H9 (cell line): ENCODE measurements around the gene APOBEC3A. TPM values are rescaled to one million over a fixed set of nuclear protein-coding genes. Genes with fewer than 3 reads are reported as not detected.

Experiments
- DNase-seq: peaks from one replicate; pipeline ENCODE4 v3.0.0-alpha.2; 2017
- H2AFZ ChIP-seq: one replicate; pipeline ENCODE4 v1.6.1; 2013; ENCODE audit warnings: mild to moderate bottlenecking, low read length, control low read depth, moderate library complexity
- H2AK5ac ChIP-seq: 2 replicates; pipeline ENCODE4 v1.6.1; 2013; ENCODE audit warnings: low read length, control low read depth, mixed read lengths; ENCODE audit not compliant: insufficient read length
- H2BK120ac ChIP-seq: one replicate; pipeline ENCODE4 v1.6.1; 2013; ENCODE audit warnings: low read depth, mild to moderate bottlenecking, low read length, control low read depth, inconsistent platforms; ENCODE audit not compliant: poor library complexity, severe bottlenecking
- H2BK12ac ChIP-seq: 2 replicates; pipeline ENCODE4 v1.6.1; 2013; ENCODE audit warnings: low read length, control low read depth, mixed read lengths, low read depth; ENCODE audit not compliant: insufficient read length
- H2BK15ac ChIP-seq: 2 replicates; pipeline ENCODE4 v1.6.1; 2013; ENCODE audit warnings: low read depth, low read length, control low read depth
- H2BK20ac ChIP-seq: one replicate; pipeline ENCODE4 v1.6.1; 2013; ENCODE audit warnings: low read depth, mild to moderate bottlenecking, low read length, control low read depth, inconsistent platforms; ENCODE audit not compliant: poor library complexity, severe bottlenecking
- H2BK5ac ChIP-seq: 2 replicates; pipeline ENCODE4 v1.6.1; 2013; ENCODE audit warnings: low read length, control low read depth, mixed read lengths; ENCODE audit not compliant: insufficient read length
- H3K14ac ChIP-seq: 2 replicates; pipeline ENCODE4 v1.6.1; 2013; ENCODE audit warnings: low read length, control low read depth; ENCODE audit not compliant: insufficient read depth
- H3K18ac ChIP-seq: 2 replicates; pipeline ENCODE4 v1.6.1; 2013; ENCODE audit warnings: low read depth, mild to moderate bottlenecking, mixed read lengths, low read length, control low read depth; ENCODE audit not compliant: insufficient read length
- H3K23ac ChIP-seq: 2 replicates; pipeline ENCODE4 v1.6.1; 2013; ENCODE audit warnings: low read length, control low read depth, mixed read lengths, low read depth; ENCODE audit not compliant: insufficient read length
- H3K23me2 ChIP-seq: 2 replicates; pipeline ENCODE4 v1.6.1; 2013; ENCODE audit warnings: low read depth, mild to moderate bottlenecking, mixed read lengths, low read length, control low read depth; ENCODE audit not compliant: insufficient read length, poor library complexity, severe bottlenecking
- H3K27ac ChIP-seq: 2 replicates; pipeline ENCODE4 v1.5.1; 2013; ENCODE audit warnings: low read length, control low read depth, mixed read lengths, low read depth; ENCODE audit not compliant: insufficient read length
- H3K27me3 ChIP-seq: 2 replicates; pipeline ENCODE4 v1.6.1; 2013; ENCODE audit warnings: low read length, control low read depth, inconsistent platforms; ENCODE audit not compliant: insufficient read depth
- H3K4ac ChIP-seq: 2 replicates; pipeline ENCODE4 v1.6.1; 2013; ENCODE audit warnings: low read depth, mild to moderate bottlenecking, control low read depth, inconsistent platforms, low read length, moderate library complexity
- H3K4me1 ChIP-seq: 2 replicates; pipeline ENCODE4 v1.6.1; 2013; ENCODE audit warnings: low read length, control low read depth, inconsistent platforms; ENCODE audit not compliant: insufficient read depth
- H3K4me2 ChIP-seq: 2 replicates; pipeline ENCODE4 v1.6.1; 2013; ENCODE audit warnings: low read length, control low read depth, mixed read lengths; ENCODE audit not compliant: insufficient read length, insufficient read depth
- H3K56ac ChIP-seq: 2 replicates; pipeline ENCODE4 v1.6.1; 2013; ENCODE audit warnings: low read depth, mild to moderate bottlenecking, mixed read lengths, low read length, control low read depth; ENCODE audit not compliant: insufficient read length
- H3K79me1 ChIP-seq: 2 replicates; pipeline ENCODE4 v1.6.1; 2013; ENCODE audit warnings: low read depth, mild to moderate bottlenecking, moderate library complexity, low read length, control low read depth, inconsistent platforms; ENCODE audit not compliant: insufficient read depth, poor library complexity, severe bottlenecking
- H3K79me2 ChIP-seq: 2 replicates; pipeline ENCODE4 v1.6.1; 2013; ENCODE audit warnings: low read length, control low read depth, inconsistent platforms; ENCODE audit not compliant: insufficient read depth
- H3K9ac ChIP-seq: 2 replicates; pipeline ENCODE4 v1.6.1; 2013; ENCODE audit warnings: low read length, control low read depth, mixed read lengths; ENCODE audit not compliant: insufficient read length; ENCODE audit errors: extremely low read depth
- H3K9me3 ChIP-seq: one replicate; pipeline ENCODE4 v1.6.1; 2013; ENCODE audit warnings: low read depth, low read length, inconsistent platforms; ENCODE audit not compliant: control insufficient read depth
- H3T11ph ChIP-seq: one replicate; pipeline ENCODE4 v1.6.1; 2013; ENCODE audit warnings: mild to moderate bottlenecking, low read length, control low read depth, inconsistent platforms
- H4K20me1 ChIP-seq: one replicate; pipeline ENCODE4 v1.6.1; 2013; ENCODE audit not compliant: control insufficient read depth, insufficient read length, insufficient read depth
- H4K5ac ChIP-seq: 2 replicates; pipeline ENCODE4 v1.6.1; 2013; ENCODE audit warnings: low read depth, mild to moderate bottlenecking, mixed read lengths, low read length, control low read depth; ENCODE audit not compliant: insufficient read length
- H4K8ac ChIP-seq: replicated peaks from 2 replicates; pipeline ENCODE4 v1.6.1; 2013; ENCODE audit warnings: low read length, control low read depth, mixed read lengths, low read depth; ENCODE audit not compliant: insufficient read length
- H4K91ac ChIP-seq: 2 replicates; pipeline ENCODE4 v1.6.1; 2013; ENCODE audit warnings: low read depth, mild to moderate bottlenecking, moderate library complexity, mixed read lengths, low read length, control low read depth; ENCODE audit not compliant: insufficient read length
- H3K27ac Mint-ChIP-seq, 3 experiments: 2 replicates in 2 of 3; 3 replicates in 1 of 3; pipeline ENCODE4 v1.8.0; 2020 to 2021; ENCODE audit warnings: mixed read lengths in 3 of 3, mild to moderate bottlenecking in 1 of 3, moderate library complexity in 1 of 3
- H3K27me3 Mint-ChIP-seq: 2 replicates; pipeline ENCODE4 v1.8.0; 2021; ENCODE audit warnings: low read depth, mild to moderate bottlenecking, moderate library complexity, mixed read lengths
- H3K36me3 Mint-ChIP-seq, 3 experiments: 2 replicates in 2 of 3; 3 replicates in 1 of 3; pipeline ENCODE4 v1.8.0; 2020 to 2021; ENCODE audit warnings: low read depth in 3 of 3, mixed read lengths in 3 of 3; ENCODE audit not compliant: insufficient read depth in 1 of 3
- H3K4me1 Mint-ChIP-seq, 2 experiments: 2 replicates each; pipeline ENCODE4 v1.8.0; 2020; ENCODE audit warnings: mixed read lengths in 2 of 2
- H3K4me3 Mint-ChIP-seq, 2 experiments: 2 replicates in 1 of 2; 3 replicates in 1 of 2; pipeline ENCODE4 v1.8.0; 2020 to 2021; ENCODE audit warnings: mild to moderate bottlenecking in 2 of 2, mixed read lengths in 2 of 2, moderate library complexity in 1 of 2
- H3K9me3 Mint-ChIP-seq, 2 experiments: 2 replicates in 1 of 2; 3 replicates in 1 of 2; pipeline ENCODE4 v1.8.0; 2020; ENCODE audit warnings: mild to moderate bottlenecking in 2 of 2, mixed read lengths in 2 of 2, moderate library complexity in 1 of 2
- WGBS: extraction: QIAGEN DNeasy Blood & Tissue Kit; methylation state at CpG from one replicate; pipeline ENCODE4 v1.1.7; 2013; ENCODE audit warnings: missing lambda C conversion rate, low lambda C conversion rate, mixed read lengths; ENCODE audit not compliant: insufficient read length; ENCODE audit errors: extremely low coverage; 5-methylcytosine and 5-hydroxymethylcytosine counted together
- total RNA-seq: library from RNA; stranded (reverse); gene quantifications from 2 replicates; pipeline ENCODE4 v1.2.1, GENCODE V29; 2021
- TF ChIP-seq, protein P1 (sequence below): fragments of 200-600 bp; sonication (generic); conservative IDR thresholded peaks from 3 replicates; pipeline ENCODE4 v1.8.0; 2021; ENCODE audit warnings: antibody characterized with exemption, mild to moderate bottlenecking

Gene APOBEC3A
- total RNA-seq, 1 experiment from 2014 or later: not detected

DNA sequence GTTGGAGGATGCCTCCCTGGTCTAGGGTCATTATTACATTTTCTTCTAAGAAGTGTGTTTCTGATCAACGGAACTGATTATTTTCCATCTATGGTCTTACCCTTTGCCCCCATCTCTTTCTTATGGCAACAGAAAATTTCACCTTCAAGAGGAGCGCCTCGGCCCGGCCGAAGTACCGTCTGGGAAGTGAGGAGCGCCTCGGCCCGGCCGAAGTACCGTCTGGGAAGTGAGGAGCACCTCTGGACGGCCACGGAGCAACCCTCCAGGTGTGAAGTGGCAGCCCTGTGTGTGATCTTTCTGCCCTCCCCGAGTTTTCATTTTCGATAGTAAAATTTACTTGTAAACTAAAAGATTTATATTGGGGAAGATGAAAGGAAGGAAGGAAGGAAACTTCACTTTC is 53.5 kb downstream of the APOBEC3A start:
- Histone ChIP-seq H2AK5ac (no peak overlapping the region), H3K23ac (no peak overlapping the region), H3K4ac (no peak overlapping the region), H3K56ac (no peak overlapping the region), H4K20me1 (no peaks in the 10 kb centered on the region), H2BK120ac (no peak overlapping the region), H2BK12ac (no peak overlapping the region), H4K8ac (no peak overlapping the region), H2BK15ac (no peak overlapping the region), H3K79me2 (no peaks in the 10 kb centered on the region), H3K18ac (no peak overlapping the region), H4K91ac (no peak overlapping the region), H3K27ac (no peak overlapping the region), H3K4me1 (no peaks in the 10 kb centered on the region; the same call in 1 of the 2 replicates), H3K9me3 (no peaks in the 10 kb centered on the region), H3T11ph (no peak overlapping the region), H3K23me2 (peaks cover 6% of the 10 kb centered on the region), H2BK5ac (no peak overlapping the region), H2BK20ac (no peak overlapping the region), H3K14ac (no peak overlapping the region), H3K79me1 (no peaks in the 10 kb centered on the region), H3K9ac (no peak overlapping the region), H4K5ac (no peak overlapping the region), H2AFZ (no peak overlapping the region), H3K4me2 (no peak overlapping the region), H3K27me3 (no peaks in the 10 kb centered on the region)
- no peak overlapping the region for H3K4me3 Mint-ChIP-seq
- no peak for DNase-seq
- peak overlapping the region in 2 of 3 experiments; percentile 2 to 71; a peak in 1 of 7 replicates for H3K27ac Mint-ChIP-seq
- peaks cover 34 to 35% of the 10 kb centered on the region in 2 experiments for H3K4me1 Mint-ChIP-seq
- TF ChIP-seq, protein P1, sequence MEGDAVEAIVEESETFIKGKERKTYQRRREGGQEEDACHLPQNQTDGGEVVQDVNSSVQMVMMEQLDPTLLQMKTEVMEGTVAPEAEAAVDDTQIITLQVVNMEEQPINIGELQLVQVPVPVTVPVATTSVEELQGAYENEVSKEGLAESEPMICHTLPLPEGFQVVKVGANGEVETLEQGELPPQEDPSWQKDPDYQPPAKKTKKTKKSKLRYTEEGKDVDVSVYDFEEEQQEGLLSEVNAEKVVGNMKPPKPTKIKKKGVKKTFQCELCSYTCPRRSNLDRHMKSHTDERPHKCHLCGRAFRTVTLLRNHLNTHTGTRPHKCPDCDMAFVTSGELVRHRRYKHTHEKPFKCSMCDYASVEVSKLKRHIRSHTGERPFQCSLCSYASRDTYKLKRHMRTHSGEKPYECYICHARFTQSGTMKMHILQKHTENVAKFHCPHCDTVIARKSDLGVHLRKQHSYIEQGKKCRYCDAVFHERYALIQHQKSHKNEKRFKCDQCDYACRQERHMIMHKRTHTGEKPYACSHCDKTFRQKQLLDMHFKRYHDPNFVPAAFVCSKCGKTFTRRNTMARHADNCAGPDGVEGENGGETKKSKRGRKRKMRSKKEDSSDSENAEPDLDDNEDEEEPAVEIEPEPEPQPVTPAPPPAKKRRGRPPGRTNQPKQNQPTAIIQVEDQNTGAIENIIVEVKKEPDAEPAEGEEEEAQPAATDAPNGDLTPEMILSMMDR: peak; percentile 24; the same call in 1 of the 3 replicates
- no CpG with 5 or more reads among the region's 15 CpGs for WGBS
- no peaks in the 10 kb centered on the region for H3K36me3 Mint-ChIP-seq
- no peaks in the 10 kb centered on the region; the same call in 1 of the 2 replicates for H3K27me3 Mint-ChIP-seq
- H3K9me3 Mint-ChIP-seq: peaks cover 1 to 4% of the 10 kb centered on the region in 2 experiments; a peak in 2 of 5 replicates

Other genes starting within 250 kb of the APOBEC3A start
- gene SUN2, start 201.6 kb upstream of the APOBEC3A start, total RNA-seq: 12.0 and 12.1 TPM in 2 replicates
- 8.3 and 8.9 TPM in 2 replicates for gene DNAL4, start 163.5 kb upstream of the APOBEC3A start, total RNA-seq
- gene NPTXR, start 113.6 kb upstream of the APOBEC3A start, total RNA-seq: 7.8 and 8.1 TPM in 2 replicates
- gene CBX6, start 85.4 kb upstream of the APOBEC3A start, total RNA-seq: 31.4 and 32.8 TPM in 2 replicates
- gene APOBEC3B, start 24.7 kb downstream of the APOBEC3A start, total RNA-seq: 28.1 and 29.0 TPM in 2 replicates
- gene APOBEC3C, start 56.6 kb downstream of the APOBEC3A start, total RNA-seq: 31.7 and 32.1 TPM in 2 replicates
- gene APOBEC3D, start 63.5 kb downstream of the APOBEC3A start, total RNA-seq: 8.6 and 9.4 TPM in 2 replicates
- gene APOBEC3F, start 83.3 kb downstream of the APOBEC3A start, total RNA-seq: 8.9 and 11.6 TPM in 2 replicates
- gene APOBEC3G, start 119.7 kb downstream of the APOBEC3A start, total RNA-seq: 1.6 and 2.4 TPM in 2 replicates
- gene APOBEC3H, start 139.6 kb downstream of the APOBEC3A start, total RNA-seq: 0.48 TPM in 2 replicates
- 3.7 and 4.2 TPM in 2 replicates for gene CBX7, start 195.1 kb downstream of the APOBEC3A start, total RNA-seq